GM19324 (cell line): Measurements from ENCODE around the gene GPR37L1.
"Not testable (repeated sequence)": the region's sequence is repeated elsewhere in the genome, so short reads cannot be mapped to it uniquely, and the experiment has no call there.

Experiments used
- ATAC-seq: cut with Tn5 transposase; IDR thresholded peaks from one replicate; pipeline ENCODE4 v1.9.1; 2021; ENCODE audit warnings: mild to moderate bottlenecking, moderate library complexity; ENCODE audit not compliant: unreplicated experiment, low FRiP score

Gene GPR37L1

DNA sequence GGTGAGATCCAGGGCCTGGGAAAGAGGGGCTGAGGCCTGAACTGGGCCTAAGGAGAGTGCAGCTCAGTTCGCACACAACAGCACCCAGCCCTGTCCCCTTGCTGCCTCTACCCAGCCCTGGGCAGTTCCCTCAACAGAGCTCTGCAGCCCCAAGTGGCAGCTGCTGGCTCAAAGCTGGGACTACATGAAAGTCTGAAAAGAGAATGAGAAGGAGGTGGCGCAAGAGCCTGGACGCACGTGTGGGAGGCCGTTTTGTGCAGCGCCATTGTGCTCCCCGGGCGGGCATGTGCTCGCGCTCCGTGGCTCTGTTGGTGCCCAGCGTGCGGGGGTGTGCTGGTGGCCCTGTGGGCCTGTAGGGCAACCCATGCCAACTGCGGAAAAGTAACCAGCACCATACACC is 10.3 kb downstream of the GPR37L1 start:
- ATAC-seq = no peak

DNA sequence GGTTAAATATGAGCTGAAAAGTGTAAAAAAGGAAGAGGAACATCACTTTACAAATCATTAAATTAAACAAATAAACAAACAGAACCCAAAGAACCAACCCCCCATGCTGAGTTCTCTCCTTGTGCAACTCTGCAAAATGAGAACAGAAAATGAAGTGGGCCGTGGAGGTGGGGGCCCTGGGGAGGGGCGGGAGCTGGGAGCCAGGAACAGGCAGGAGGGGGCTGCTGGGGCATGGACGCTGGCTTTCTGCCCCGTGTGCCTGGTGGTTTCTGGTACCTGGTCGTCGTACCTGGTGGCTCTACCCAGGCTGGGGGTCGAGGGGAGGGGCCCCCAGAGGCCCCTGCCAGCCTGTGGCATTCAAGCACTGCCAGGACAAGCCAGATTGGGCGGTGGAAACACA is 10.8 kb downstream of the GPR37L1 start:
- ATAC-seq = no peak

- ATAC-seq = no peak
Measured at GRCh38 chr1:202133989-202134388, 11.3 kb downstream of the GPR37L1 start.

- ATAC-seq = no peak
Measured at GRCh38 chr1:202134645-202135172, 12.0 kb downstream of the GPR37L1 start.

- ATAC-seq = peak; percentile 51
Measured at GRCh38 chr1:202135221-202135721, 12.6 kb downstream of the GPR37L1 start.

- no peak for ATAC-seq
Measured at GRCh38 chr1:202140833-202141232, 18.1 kb downstream of the GPR37L1 start.

DNA sequence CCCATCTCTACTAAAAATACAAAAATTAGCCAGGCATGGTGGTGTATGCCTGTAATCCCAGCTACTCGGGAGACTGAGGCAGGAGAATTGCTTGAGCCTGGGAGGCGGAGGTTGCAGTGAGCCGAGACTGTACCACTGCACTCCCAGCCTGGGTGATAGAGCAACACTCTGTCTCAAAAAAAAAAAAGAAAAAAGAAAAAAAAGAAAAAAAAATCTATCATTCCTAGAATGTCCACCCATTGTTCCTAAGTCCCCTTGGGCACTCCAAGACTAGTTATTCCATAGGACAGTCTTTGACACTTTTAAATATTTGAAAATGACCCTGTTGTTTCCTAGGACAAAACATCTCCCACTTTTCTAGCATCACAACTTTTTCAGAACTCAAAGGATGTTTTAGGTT is 18.8 kb downstream of the GPR37L1 start:
- not testable (repeated sequence) for ATAC-seq

- peak; percentile 12 for ATAC-seq
Measured at GRCh38 chr1:202143011-202143767, 20.5 kb downstream of the GPR37L1 start.

- ATAC-seq = peak; percentile 56
Measured at GRCh38 chr1:202143768-202144401, 21.2 kb downstream of the GPR37L1 start.

DNA sequence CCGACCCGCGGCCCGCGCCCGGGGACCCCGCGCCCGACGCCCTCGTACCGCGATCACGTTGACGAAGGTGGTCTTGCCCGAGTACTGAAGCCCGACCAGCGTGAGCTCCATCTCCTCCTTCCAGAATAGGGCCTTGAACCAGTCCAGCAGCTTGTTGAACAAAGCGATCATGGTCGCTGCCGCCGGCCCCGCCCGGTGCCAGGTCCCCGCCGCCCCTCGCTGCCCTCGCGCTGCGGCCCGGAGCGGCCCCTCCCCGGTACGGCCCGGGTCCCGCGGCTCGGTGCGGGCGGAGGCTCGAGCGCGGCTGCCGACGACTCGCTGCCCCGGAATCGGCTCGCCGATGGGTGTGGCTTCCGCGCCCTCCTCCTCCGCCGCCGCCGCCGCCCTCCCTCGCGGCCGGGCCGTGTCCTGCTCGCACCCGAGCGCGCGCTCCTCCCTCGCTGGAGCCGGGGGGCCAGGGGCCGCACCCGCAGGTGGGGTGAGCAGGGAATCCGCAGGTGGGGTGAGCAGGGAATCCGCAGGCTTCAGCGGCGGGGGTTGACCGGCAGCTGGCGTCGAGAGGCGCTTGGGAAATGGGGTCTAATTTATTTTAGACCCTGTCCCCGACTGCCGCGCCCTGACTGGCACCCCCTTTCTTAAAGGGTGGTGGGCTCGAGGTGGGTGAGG is 21.8 kb downstream of the GPR37L1 start, which contains the start of gene ARL8A:
Gene ARL8A, minus strand, starts transcription at position 336 of the 666 bp plus-strand sequence. Its CDS starts 165 bp downstream, at position 171.
- ATAC-seq = peak; percentile 64

GRCh38 chr1:202145068-202145743 is 22.5 kb downstream of the GPR37L1 start:
- no peak for ATAC-seq

DNA sequence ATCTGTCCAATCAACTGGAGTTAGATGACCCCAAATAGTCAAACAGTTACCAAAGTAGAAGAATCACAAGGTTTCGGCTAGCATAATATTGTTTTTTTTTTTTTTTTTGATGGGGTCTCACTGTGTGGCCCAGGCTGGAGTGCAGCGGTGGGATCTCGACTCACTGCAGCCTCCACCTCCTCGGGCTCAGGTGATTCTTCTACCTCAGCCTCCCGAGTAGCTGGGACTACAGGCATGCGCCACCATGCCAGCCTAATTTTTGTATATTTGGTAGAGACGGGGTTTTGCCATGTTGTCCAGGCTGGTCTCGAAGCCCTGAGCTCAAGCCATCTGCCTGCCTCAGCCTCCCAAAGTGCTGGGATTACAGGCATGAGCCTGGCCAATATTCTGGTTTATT is 23.0 kb downstream of the GPR37L1 start:
- not testable (repeated sequence) for ATAC-seq

DNA sequence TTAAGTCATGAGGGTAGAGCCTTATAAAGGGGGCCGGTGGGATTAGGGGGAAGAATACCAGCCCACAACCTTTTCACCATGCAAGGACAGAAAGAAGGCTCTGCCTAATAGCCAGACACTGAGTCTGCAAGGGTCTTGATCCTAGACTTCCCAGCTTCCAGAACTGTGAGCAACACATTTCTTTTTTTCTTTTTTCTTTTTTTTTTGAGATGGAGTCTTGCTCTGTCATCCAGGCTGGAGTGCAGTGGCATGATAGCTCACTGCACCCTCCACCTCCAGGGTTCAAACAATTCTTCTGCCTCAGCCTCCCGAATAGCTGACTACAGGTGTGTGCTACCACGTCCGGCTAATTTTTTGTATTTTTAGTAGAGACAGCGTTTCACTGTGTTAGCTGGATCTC is 23.6 kb downstream of the GPR37L1 start:
- ATAC-seq = no peak

DNA sequence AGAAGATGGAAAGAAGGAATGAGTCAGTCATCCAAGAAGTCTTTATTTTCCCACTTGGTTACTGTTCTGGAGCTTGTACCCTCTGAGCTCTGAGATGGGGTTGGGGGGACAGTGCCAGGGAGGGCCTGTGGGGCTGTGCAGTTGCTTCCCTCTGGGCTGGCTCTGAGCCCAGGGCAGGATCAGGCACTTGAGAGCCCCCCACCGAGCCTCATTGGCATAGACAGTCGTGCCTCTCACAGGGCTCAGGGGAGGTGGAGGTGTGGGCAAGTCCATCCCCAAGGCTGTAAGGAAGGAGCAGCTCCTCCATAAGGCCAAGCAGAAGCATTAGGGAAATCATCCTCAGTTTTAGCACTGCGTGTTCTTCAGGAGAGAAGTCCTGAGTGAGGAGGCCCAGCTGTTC is 24.3 kb downstream of the GPR37L1 start:
- ATAC-seq = no peak

DNA sequence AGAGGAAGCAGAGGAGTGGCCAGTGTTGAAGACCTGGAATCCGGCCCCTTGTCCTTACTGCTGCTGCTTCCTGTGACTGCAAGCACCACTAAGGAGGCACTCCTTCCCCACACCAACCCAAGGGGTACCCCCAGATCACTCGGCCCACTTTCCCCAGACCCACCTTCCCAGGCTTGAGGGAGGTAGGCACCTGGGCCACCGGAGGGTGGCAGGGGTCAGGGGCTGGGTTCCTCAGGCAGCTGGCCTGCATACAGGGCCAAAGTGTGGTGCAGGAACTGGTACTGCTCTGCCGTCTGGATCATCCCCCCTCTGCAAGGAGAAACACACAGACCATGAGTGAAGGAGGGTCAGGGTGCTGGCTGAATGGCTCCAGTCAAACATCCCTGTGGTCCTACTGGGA is 25.7 kb downstream of the GPR37L1 start:
- ATAC-seq = no peak

DNA sequence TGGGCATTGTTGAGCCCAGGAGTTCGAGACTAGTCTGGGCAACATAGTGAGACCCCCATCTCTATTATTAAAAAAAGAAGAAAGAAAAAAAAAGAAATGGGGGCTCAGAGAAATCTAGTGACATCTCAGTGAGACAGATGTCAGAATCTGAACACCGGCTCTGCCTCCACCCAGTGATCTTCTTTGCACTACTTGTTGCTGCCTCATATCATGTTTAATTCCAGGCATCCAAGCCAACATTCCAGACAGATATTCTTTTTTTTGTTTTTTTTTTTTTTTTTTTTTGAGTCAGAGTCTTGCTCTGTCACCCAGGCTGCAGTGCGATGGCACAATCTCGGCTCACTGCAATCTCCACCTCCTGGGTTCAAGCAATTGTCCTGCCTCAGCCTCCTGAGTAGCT is 26.8 kb downstream of the GPR37L1 start:
- ATAC-seq = no peak

DNA sequence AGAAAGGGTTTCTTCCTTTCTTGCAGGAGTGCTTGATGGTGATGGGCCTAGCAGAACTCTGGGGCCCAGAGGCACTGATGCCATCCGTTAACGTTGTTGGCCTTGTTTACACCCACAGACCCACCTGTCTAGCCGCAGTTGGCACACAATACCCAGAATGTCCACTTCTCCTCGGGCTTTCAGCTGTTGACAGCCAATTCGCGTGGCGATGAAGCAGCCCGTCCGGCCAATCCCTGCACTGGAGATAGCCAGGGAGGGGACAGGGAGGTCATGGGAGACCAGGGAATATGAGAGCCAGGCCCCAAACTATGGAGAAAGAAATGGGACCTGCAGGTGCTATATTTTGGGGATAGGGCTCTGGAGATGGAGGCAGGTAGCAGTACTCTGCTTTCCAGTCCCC is 27.5 kb downstream of the GPR37L1 start:
- ATAC-seq = no peak

DNA sequence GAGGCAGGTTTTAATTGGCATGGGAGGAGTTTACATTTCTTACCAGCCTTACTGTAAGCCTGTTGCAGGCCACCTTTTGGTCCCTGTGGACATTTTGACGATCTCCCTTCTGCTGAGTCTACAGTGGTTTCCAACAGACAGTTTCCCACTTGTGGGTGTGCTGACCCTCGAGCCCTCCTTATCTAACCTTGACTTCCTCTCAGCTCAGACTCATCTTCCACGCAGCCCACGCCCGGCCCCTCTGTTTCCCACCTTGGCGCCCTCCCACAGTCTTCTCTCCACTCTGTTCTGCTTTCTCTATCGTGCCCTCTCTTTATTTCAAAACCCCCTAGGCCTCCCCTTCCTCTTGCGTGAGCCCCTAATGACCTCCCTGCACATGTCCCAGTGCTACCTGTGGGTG is 27.9 kb downstream of the GPR37L1 start:
- ATAC-seq = no peak

DNA sequence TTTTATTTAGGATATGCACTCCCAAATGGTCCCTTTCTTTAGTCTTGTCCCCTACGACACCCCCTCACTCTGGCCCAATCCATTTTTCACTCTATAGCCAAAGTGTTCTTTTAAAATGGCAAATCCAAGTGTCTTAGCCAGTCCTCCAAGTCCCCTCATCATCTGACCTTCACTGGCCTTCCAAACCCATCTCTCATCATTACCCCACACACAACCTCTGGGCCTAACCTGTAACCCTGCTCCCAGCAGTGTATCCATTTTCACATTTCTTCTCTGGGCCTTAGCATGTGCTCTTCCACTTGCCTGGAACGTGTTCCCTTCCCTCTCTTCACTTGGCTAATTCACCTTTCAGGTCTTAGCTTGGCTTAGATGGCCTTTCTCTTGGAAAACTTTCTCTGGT is 28.3 kb downstream of the GPR37L1 start:
- ATAC-seq = no peak

- ATAC-seq = no peak
Measured at GRCh38 chr1:202152399-202152798, 29.7 kb downstream of the GPR37L1 start.

DNA sequence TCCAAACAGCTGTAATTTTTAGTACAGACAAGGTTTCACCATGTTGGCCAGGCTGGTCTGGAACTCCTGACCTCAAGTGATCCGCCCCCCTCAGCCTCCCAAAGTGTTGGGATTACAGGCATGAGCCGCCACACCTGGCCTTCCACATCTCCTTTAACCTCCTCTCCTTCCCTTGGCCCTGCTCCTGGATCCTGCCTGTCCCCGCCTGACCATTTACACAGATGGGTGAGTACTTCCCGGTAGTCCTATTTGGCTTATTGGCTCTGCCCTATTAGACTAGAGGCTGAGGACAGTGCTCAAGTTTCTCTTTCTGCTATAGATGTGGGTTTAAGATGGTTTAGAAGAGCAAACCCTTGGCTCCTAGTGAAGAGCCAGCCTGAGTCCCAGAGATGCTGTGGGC is 30.6 kb downstream of the GPR37L1 start:
- ATAC-seq = no peak
